Body of pancreas (tissue), 4 donors: ENCODE data around the gene CCDC9. TPM values are rescaled to one million over a fixed set of nuclear protein-coding genes. Genes with fewer than 3 reads are reported as not detected.
"Not testable (repeated sequence)": the region's sequence is repeated elsewhere in the genome, so short reads cannot be mapped to it uniquely, and the experiment has no call there.

Experiments used
- ATAC-seq: fragments of 150-250 bp; one replicate; pipeline ENCODE4 v1.9.1; 2016
- DNase-seq, 4 donors: peaks; one replicate each; pipeline ENCODE4 v3.0.0-alpha.2; 2019
- H3K27ac ChIP-seq, 4 donors: fragments of 200-600 bp; sonication (generic); 1 replicate in 3 of 4; 2 replicates in 1 of 4; pipeline versions ENCODE4 v1.5.1 to v1.6.1; 2016 to 2019; ENCODE audit warnings: mild to moderate bottlenecking in 1 of 4, mixed read lengths in 1 of 4, moderate library complexity in 1 of 4
- H3K27me3 ChIP-seq, 2 donors: fragments of 200-600 bp; sonication (generic); one replicate each; pipeline ENCODE4 v1.6.0; 2016; ENCODE audit warnings: mild to moderate bottlenecking in 1 of 2
- H3K36me3 ChIP-seq, 2 donors: fragments of 200-600 bp; sonication (generic); replicated peaks in 1 of 2; 2 replicates each; pipeline ENCODE4 v1.5.1; 2016; ENCODE audit warnings: low read depth in 2 of 2; ENCODE audit not compliant: insufficient read depth in 1 of 2
- H3K4me1 ChIP-seq: fragments of 200-600 bp; sonication (generic); one replicate; pipeline ENCODE4 v1.6.0; 2016
- H3K4me3 ChIP-seq, 2 donors: fragments of 200-600 bp; sonication (generic); 1 replicate in 1 of 2; 2 replicates in 1 of 2; pipeline ENCODE4 v1.5.1; 2016 to 2019
- H3K9me3 ChIP-seq, 3 donors: fragments of 200-600 bp; sonication (generic); 1 replicate in 2 of 3; 2 replicates in 1 of 3; pipeline ENCODE4 v1.5.1; 2016
- CTCF ChIP-seq, 7 experiments: fragments of 450-650 bp in 4 of 7; fragments of 200-600 bp in 3 of 7; sonication (generic) in 3 of 7; IDR thresholded peaks; one replicate each; pipeline ENCODE4 v1.5.1; 2016 to 2019; ENCODE audit warnings: antibody characterized with exemption in 7 of 7
- POLR2A ChIP-seq, 3 donors: fragments of 450-650 bp; IDR thresholded peaks; one replicate each; pipeline ENCODE4 v1.6.1; 2016; ENCODE audit warnings: antibody characterized with exemption in 3 of 3, mild to moderate bottlenecking in 2 of 3
- WGBS, 2 donors: methylation state at CpG; one replicate each; pipeline ENCODE4 v1.1.5; 2017; 5-methylcytosine and 5-hydroxymethylcytosine counted together
- intact Hi-C: fragments of 100-400 bp; cut with DNase I; formaldehyde crosslinking; loops from one replicate; pipeline ENCODE4 v1.15.1; 2023
- total RNA-seq, 2 donors: library from RNA; depleted of rRNA; stranded (reverse); fragments of >200 nt; gene quantifications; one replicate each; pipeline ENCODE4 v1.1.0, GENCODE V29; 2016

The CCDC9 gene
- total RNA-seq, 2 donors from 2014 or later = 51.1 to 55.7 TPM

- DNase-seq (peak; percentile 91 to 94 (median 92)), ATAC-seq (peak; percentile 77)
- intact Hi-C loops = no loop called here
- peak overlapping the region; percentile 11 to 20 for H3K4me3 ChIP-seq
- WGBS, 2 donors = 0 to 2% methylated on average over 14 to 41 of the region's 54 CpGs
- peaks cover 31% of the 10 kb centered on the region for H3K4me1 ChIP-seq
- H3K27me3 ChIP-seq = no peaks in the 10 kb centered on the region
- peaks cover 0 to 13% of the 10 kb centered on the region in 2 donors for H3K36me3 ChIP-seq
- H3K27ac ChIP-seq = peak overlapping the region; percentile 85 to 100 (median 96)
- no peaks in the 10 kb centered on the region for H3K9me3 ChIP-seq
- TF ChIP-seq POLR2A (IDR thresholded peaks at IDR 0.05) = peak; percentile 78 to 96 (median 94)
- no peak for TF ChIP-seq CTCF (IDR thresholded peaks at IDR 0.05)
Measured at GRCh38 chr19:47273313-47274070, 17.2 kb downstream of the CCDC9 start.

DNA sequence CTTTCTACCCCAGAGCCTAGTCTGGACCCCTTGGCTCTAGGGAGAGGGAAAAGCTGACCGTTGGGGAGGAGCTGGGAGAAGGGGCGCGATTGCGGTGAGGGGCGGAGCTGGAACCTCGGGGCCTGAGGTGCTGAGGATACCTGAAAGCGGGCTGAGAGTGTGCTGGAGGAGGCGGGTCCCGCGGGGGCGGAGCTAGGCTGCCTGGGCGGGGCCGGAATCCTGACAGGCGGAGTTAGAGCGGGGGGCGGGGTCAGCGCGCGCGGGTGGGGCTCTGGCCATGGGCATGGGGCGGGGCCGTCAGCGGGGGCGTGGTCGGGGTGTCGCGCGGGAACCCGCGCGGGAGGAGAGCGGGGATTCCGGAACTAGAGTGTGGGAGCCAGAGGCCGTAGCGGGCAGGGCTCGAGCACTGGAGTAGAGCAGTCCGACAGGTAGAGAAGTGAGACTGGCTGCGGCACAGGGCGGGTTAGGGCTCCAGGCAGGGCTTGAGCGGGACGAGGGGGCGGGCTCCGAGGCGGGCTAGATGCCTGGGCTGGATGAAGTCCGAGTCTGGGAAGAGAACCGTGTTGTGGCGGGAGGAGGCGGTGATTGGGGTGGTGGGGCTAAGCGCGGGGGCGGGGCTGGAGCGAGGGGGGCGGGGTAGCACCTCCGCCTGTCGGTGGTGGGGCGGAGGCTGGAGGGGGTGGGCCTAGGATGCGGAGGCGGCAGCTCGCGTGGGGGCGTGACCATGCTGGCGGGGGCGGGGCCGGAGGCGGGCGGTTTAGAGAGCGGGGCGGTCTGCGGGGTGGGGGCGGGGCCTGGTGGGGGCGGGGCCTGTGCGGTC, 18.0 kb downstream of the CCDC9 start, which contains the start of gene INAFM1:
Gene INAFM1, plus strand, starts transcription at position 815 of the 820 bp plus-strand sequence. CDS start 35 bp downstream, outside the sequence.
- ATAC-seq (peak; percentile 86), DNase-seq (peak; percentile 97 to 99 (median 98))
- Histone ChIP-seq H3K4me1 (peaks cover 31% of the 10 kb centered on the region), H3K36me3 (peaks cover 0 to 13% of the 10 kb centered on the region in 2 donors), H3K27me3 (no peaks in the 10 kb centered on the region), H3K27ac (peak within 1 kb of the TSS; percentile 85 to 100 (median 96)), H3K9me3 (no peaks in the 10 kb centered on the region), H3K4me3 (peak within 1 kb of the TSS; percentile 21 to 27)
- WGBS, 2 donors = 0 to 3% methylated on average over 13 to 44 of the region's 72 CpGs
- intact Hi-C loops = no loop called here
- TF ChIP-seq POLR2A (IDR thresholded peaks at IDR 0.05) = peak; percentile 1 to 89 (median 83)
- TF ChIP-seq CTCF (IDR thresholded peaks at IDR 0.05) = no peak

- no peak overlapping the region for H3K4me3 ChIP-seq
- ATAC-seq (no peak), DNase-seq (peak in 2 of 4 donors; percentile 31 to 43)
- H3K36me3 ChIP-seq = peaks cover 0 to 11% of the 10 kb centered on the region in 2 donors
- peaks cover 31% of the 10 kb centered on the region for H3K4me1 ChIP-seq
- WGBS, 2 donors = 27 to 74% methylated on average over 7 to 69 of the region's 82 CpGs
- H3K9me3 ChIP-seq = no peaks in the 10 kb centered on the region
- H3K27me3 ChIP-seq = no peaks in the 10 kb centered on the region
- intact Hi-C loops = no loop called here
- TF ChIP-seq CTCF (IDR thresholded peaks at IDR 0.05) (no peak), POLR2A (IDR thresholded peaks at IDR 0.05) (peak in 1 of 3 donors; percentile 11)
- peak overlapping the region; percentile 65 to 98 (median 90) for H3K27ac ChIP-seq
Measured at GRCh38 chr19:47274891-47275761, 18.8 kb downstream of the CCDC9 start.

- Histone ChIP-seq H3K27me3 (no peaks in the 10 kb centered on the region), H3K4me1 (peaks cover 31% of the 10 kb centered on the region), H3K4me3 (no peak overlapping the region), H3K27ac (peak overlapping the region in 3 of 4 donors; percentile 30 to 95 (median 65)), H3K9me3 (no peaks in the 10 kb centered on the region), H3K36me3 (peaks cover 0 to 3% of the 10 kb centered on the region in 2 donors)
- DNase-seq (peak in 1 of 4 donors; percentile 53), ATAC-seq (no peak)
- TF ChIP-seq CTCF (IDR thresholded peaks at IDR 0.05) (no peak), POLR2A (IDR thresholded peaks at IDR 0.05) (no peak)
- intact Hi-C loops = no loop called here
- 70 to 81% methylated on average over 10 to 12 of the region's 13 CpGs for WGBS, 2 donors
Measured at GRCh38 chr19:47275791-47276461, 19.6 kb downstream of the CCDC9 start.

DNA sequence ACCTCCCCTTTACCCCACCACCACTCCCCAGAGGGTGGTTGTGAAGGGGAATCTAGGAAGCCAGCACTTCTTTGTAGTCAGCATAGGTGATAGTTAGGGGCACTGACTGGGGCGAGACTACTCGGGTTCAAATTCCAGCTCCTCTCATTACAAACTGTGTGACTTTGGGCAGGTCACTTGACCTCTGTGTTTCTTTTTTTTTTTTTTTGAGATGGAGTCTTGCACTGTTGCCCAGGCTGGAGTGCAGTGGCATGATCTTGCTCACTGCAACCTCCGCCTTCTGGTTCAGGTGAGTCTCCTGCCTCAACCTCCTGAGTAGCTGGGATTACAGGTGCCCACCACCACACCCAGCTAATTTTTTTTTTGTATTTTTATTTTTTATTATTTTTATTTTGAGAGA, 20.2 kb downstream of the CCDC9 start:
- peaks cover 31% of the 10 kb centered on the region for H3K4me1 ChIP-seq
- ATAC-seq, intact Hi-C loops, H3K36me3 ChIP-seq, H3K9me3 ChIP-seq, DNase-seq, H3K27me3 ChIP-seq, H3K4me3 ChIP-seq: not testable (repeated sequence)
- WGBS, 2 donors = 69 to 85% methylated on average over 3 of the region's 3 CpGs
- H3K27ac ChIP-seq = peak overlapping the region in 2 of 4 donors; percentile 22 to 26
